Anterior cingulate cortex (tissue), 58 donors: ENCODE results near the gene PTPRQ.

Experiments used
- DNase-seq, 58 donors: peaks; one replicate each; lab custom pipeline; 2025; lab: John Stamatoyannopoulos, UW

The PTPRQ gene

GRCh38 chr12:80717856-80718255, 273.8 kb downstream of the PTPRQ start:
- DNase-seq: no peak

GRCh38 chr12:80720516-80720915, 276.5 kb downstream of the PTPRQ start:
- no peak for DNase-seq

- DNase-seq: no peak
These were observed 277.3 kb downstream of the PTPRQ start for GRCh38 chr12:80721326-80721725.
